Measurements from ENCODE around the gene ATG5. TPM values are rescaled to one million over a fixed set of nuclear protein-coding genes. Genes with fewer than 3 reads are reported as not detected.

ATG5 gene
- total RNA-seq, 6 experiments from 2014 or later, result 19.4 to 24.8 (median 21.5) TPM

GRCh38 chr6:106161893-106162292 lies 163.7 kb downstream of the ATG5 start:
- peaks cover 4% of the 10 kb centered on the region for H3K27me3 Mint-ChIP-seq (ENCODE audit: insufficient read depth)
- peaks cover 7% of the 10 kb centered on the region for H3K36me3 Mint-ChIP-seq (ENCODE audit: low read depth)
- peak overlapping the region; percentile 35 for H3K27ac Mint-ChIP-seq
- no peak for TF ChIP-seq CTCF (IDR thresholded peaks at IDR 0.05)
- H3K4me1 Mint-ChIP-seq (ENCODE audit: low read depth), result peaks cover 83% of the 10 kb centered on the region
- H3K9me3 Mint-ChIP-seq, result no peaks in the 10 kb centered on the region
- H3K4me3 Mint-ChIP-seq, result no peak overlapping the region
- DNase-seq, result no peak

- peaks cover 4% of the 10 kb centered on the region for H3K27me3 Mint-ChIP-seq (ENCODE audit: insufficient read depth)
- H3K27ac Mint-ChIP-seq, result peak overlapping the region; percentile 35
- no peak overlapping the region for H3K4me3 Mint-ChIP-seq
- no peak for DNase-seq
- H3K9me3 Mint-ChIP-seq, result no peaks in the 10 kb centered on the region
- H3K4me1 Mint-ChIP-seq (ENCODE audit: low read depth), result peaks cover 86% of the 10 kb centered on the region
- peaks cover 7% of the 10 kb centered on the region for H3K36me3 Mint-ChIP-seq (ENCODE audit: low read depth)
- TF ChIP-seq CTCF (IDR thresholded peaks at IDR 0.05), result no peak
Observed at GRCh38 chr6:106161311-106161874, 164.2 kb downstream of the ATG5 start.

- H3K27ac Mint-ChIP-seq, result peak overlapping the region; percentile 91
- H3K27me3 Mint-ChIP-seq (ENCODE audit: insufficient read depth), result peaks cover 3% of the 10 kb centered on the region; the same call in 1 of the 2 replicates
- TF ChIP-seq CTCF (IDR thresholded peaks at IDR 0.05), result no peak
- H3K4me1 Mint-ChIP-seq (ENCODE audit: low read depth), result peaks cover 88% of the 10 kb centered on the region
- no peaks in the 10 kb centered on the region for H3K9me3 Mint-ChIP-seq
- no peak for DNase-seq
- H3K4me3 Mint-ChIP-seq, result no peak overlapping the region
- H3K36me3 Mint-ChIP-seq (ENCODE audit: low read depth), result peaks cover 7% of the 10 kb centered on the region
Observed at GRCh38 chr6:106160189-106160588, 165.4 kb downstream of the ATG5 start.

- Mint-ChIP-seq H3K9me3 (no peaks in the 10 kb centered on the region), H3K27me3 (ENCODE audit: insufficient read depth) (peaks cover under 1% of the 10 kb centered on the region; the same call in 1 of the 2 replicates), H3K4me3 (peak overlapping the region; percentile 63; the same call in 1 of the 2 replicates), H3K27ac (peak overlapping the region; percentile 91), H3K36me3 (ENCODE audit: low read depth) (peaks cover 3% of the 10 kb centered on the region), H3K4me1 (ENCODE audit: low read depth) (peaks cover 88% of the 10 kb centered on the region)
- no peak for TF ChIP-seq CTCF (IDR thresholded peaks at IDR 0.05)
- DNase-seq, result peak; percentile 93
Observed at GRCh38 chr6:106159531-106159940, 166.0 kb downstream of the ATG5 start.

GRCh38 chr6:106158816-106159215 lies 166.7 kb downstream of the ATG5 start:
- Mint-ChIP-seq H3K27ac (peak overlapping the region; percentile 91), H3K4me3 (peak overlapping the region; percentile 63), H3K36me3 (ENCODE audit: low read depth) (no peaks in the 10 kb centered on the region), H3K4me1 (ENCODE audit: low read depth) (peaks cover 84% of the 10 kb centered on the region), H3K9me3 (no peaks in the 10 kb centered on the region), H3K27me3 (ENCODE audit: insufficient read depth) (no peaks in the 10 kb centered on the region; the same call in 1 of the 2 replicates)
- no peak for TF ChIP-seq CTCF (IDR thresholded peaks at IDR 0.05)
- DNase-seq, result no peak

Data from HFFc6 (cell line).